GM10248 (cell line): ENCODE data around the gene MSN.

Source experiments
- CTCF ChIA-PET: fragments of 300-600 bp; sonication (Branson Sonifier 250); formaldehyde crosslinking; extraction: SDS; loops from one replicate; lab custom pipeline; 2021; ENCODE audit warnings: antibody characterized with exemption; lab: Yijun Ruan, JAX
- POLR2A ChIA-PET: fragments of 350-650 bp; sonication (Branson Sonifier 250); formaldehyde crosslinking; extraction: SDS; loops from one replicate; lab custom pipeline; 2020; ENCODE audit warnings: antibody characterized with exemption; lab: Yijun Ruan, JAX
- DNase-seq: peaks from one replicate; pipeline ENCODE4 v3.0.0; 2012; ENCODE audit errors: extremely low spot score
- CTCF ChIP-seq: IDR thresholded peaks from 2 replicates; pipeline ENCODE4 v1.5.1; 2012; ENCODE audit warnings: mild to moderate bottlenecking, low read depth; ENCODE audit errors: extremely low read depth, missing control alignments, control extremely low read depth

MSN gene

GRCh38 chrX:65681810-65682209 is 14.4 kb downstream of the MSN start:
- CTCF ChIA-PET: interaction anchor here (1.2 kb wide), 1 partner anchor 10 kb away, joined by 3 read pairs; no protein-coding TSS in a partner anchor
- TF ChIP-seq CTCF: no peak
- DNase-seq: no peak
- POLR2A ChIA-PET: no interaction called here

GRCh38 chrX:65685112-65685511 is 17.7 kb downstream of the MSN start:
- CTCF ChIA-PET: interaction anchor here (0.9 to 1.1 kb wide), 3 partner anchors 10 to 88 kb away, joined by 3 to 4 read pairs (median 3); no protein-coding TSS in a partner anchor
- no peak for DNase-seq

GRCh38 chrX:65686236-65686635 is 18.8 kb downstream of the MSN start:
- CTCF ChIA-PET: interaction anchor here (0.7 to 3.0 kb wide), 7 partner anchors 7 to 29 kb away, joined by 3 to 9 read pairs (median 5); no protein-coding TSS in a partner anchor
- no peak for TF ChIP-seq CTCF
- POLR2A ChIA-PET: no interaction called here
- DNase-seq: no peak

More at GRCh38 chrX:65685112-65685511, 17.7 kb downstream of the MSN start:
- TF ChIP-seq CTCF: no peak
- POLR2A ChIA-PET: no interaction called here

GRCh38 chrX:65687367-65687766 is 19.9 kb downstream of the MSN start:
- no peak for DNase-seq
- TF ChIP-seq CTCF: no peak
- POLR2A ChIA-PET: no interaction called here
- CTCF ChIA-PET: interaction anchor here (0.9 to 3.4 kb wide), 8 partner anchors 8 to 87 kb away, joined by 3 to 12 read pairs (median 5); no protein-coding TSS in a partner anchor

- no peak for TF ChIP-seq CTCF
- POLR2A ChIA-PET: interaction anchor here (1.4 to 1.5 kb wide), 2 partner anchors 10 kb away, joined by 4 to 5 read pairs; no protein-coding TSS in a partner anchor
- CTCF ChIA-PET: interaction anchor here (0.8 to 3.4 kb wide), 7 partner anchors 9 to 107 kb away, joined by 4 to 12 read pairs (median 5); no protein-coding TSS in a partner anchor
- peak; percentile 53 for DNase-seq
These were observed 21.0 kb downstream of the MSN start for GRCh38 chrX:65688403-65688871.

GRCh38 chrX:65689377-65689776 is 21.9 kb downstream of the MSN start:
- no peak for TF ChIP-seq CTCF
- ChIA-PET CTCF (interaction anchor here (1.3 to 3.4 kb wide), 6 partner anchors 9 to 34 kb away, joined by 4 to 12 read pairs (median 5); no protein-coding TSS in a partner anchor), POLR2A (interaction anchor here (0.6 to 1.5 kb wide), 3 partner anchors 9 to 25 kb away, joined by 4 to 6 read pairs (median 5); no protein-coding TSS in a partner anchor)
- no peak for DNase-seq
